Measurements from ENCODE around the gene PARD3B. TPM values are rescaled to one million over a fixed set of nuclear protein-coding genes. Genes with fewer than 3 reads are reported as not detected.
"Not testable (repeated sequence)": the region's sequence is repeated elsewhere in the genome, so short reads cannot be mapped to it uniquely, and the experiment has no call there.

PARD3B gene
- total RNA-seq, 1 experiment from 2014 or later: 0.68 TPM

GRCh38 chr2:205462681-205463345, 917.5 kb downstream of the PARD3B start:
- no peak for DNase-seq (ENCODE audit: low spot score)

GRCh38 chr2:205463466-205464025, 918.3 kb downstream of the PARD3B start:
- DNase-seq (ENCODE audit: low spot score): no peak

GRCh38 chr2:205464681-205465080, 919.4 kb downstream of the PARD3B start:
- DNase-seq (ENCODE audit: low spot score): no peak

GRCh38 chr2:205465791-205466190, 920.5 kb downstream of the PARD3B start:
- no peak for DNase-seq (ENCODE audit: low spot score)

GRCh38 chr2:205471776-205472175, 926.5 kb downstream of the PARD3B start:
- DNase-seq (ENCODE audit: low spot score): no peak

GRCh38 chr2:205473791-205474190, 928.5 kb downstream of the PARD3B start:
- DNase-seq (ENCODE audit: low spot score): no peak

- no peak for DNase-seq (ENCODE audit: low spot score)
Observed at GRCh38 chr2:205474741-205475415, 929.6 kb downstream of the PARD3B start.

- DNase-seq (ENCODE audit: low spot score): no peak
Observed at GRCh38 chr2:205475416-205475768, 930.1 kb downstream of the PARD3B start.

- no peak for DNase-seq (ENCODE audit: low spot score)
Observed at GRCh38 chr2:205477016-205477705, 931.9 kb downstream of the PARD3B start.

GRCh38 chr2:205481861-205482260, 936.6 kb downstream of the PARD3B start:
- DNase-seq (ENCODE audit: low spot score): no peak

GRCh38 chr2:205482399-205483081, 937.3 kb downstream of the PARD3B start:
- no peak for DNase-seq (ENCODE audit: low spot score)

GRCh38 chr2:205483095-205483494, 937.8 kb downstream of the PARD3B start:
- DNase-seq (ENCODE audit: low spot score): no peak

GRCh38 chr2:205484215-205484614, 938.9 kb downstream of the PARD3B start:
- no peak for DNase-seq (ENCODE audit: low spot score)

GRCh38 chr2:205484764-205485163, 939.5 kb downstream of the PARD3B start:
- DNase-seq (ENCODE audit: low spot score): no peak

- not testable (repeated sequence) for DNase-seq (ENCODE audit: low spot score)
Observed at GRCh38 chr2:205493528-205493927, 948.3 kb downstream of the PARD3B start.

- no peak for DNase-seq (ENCODE audit: low spot score)
Observed at GRCh38 chr2:205494537-205495235, 949.4 kb downstream of the PARD3B start.

GRCh38 chr2:205495819-205496218, 950.5 kb downstream of the PARD3B start:
- DNase-seq (ENCODE audit: low spot score): no peak

- DNase-seq (ENCODE audit: low spot score): no peak
Observed at GRCh38 chr2:205496370-205496769, 951.1 kb downstream of the PARD3B start.

GRCh38 chr2:205496772-205497171, 951.5 kb downstream of the PARD3B start:
- no peak for DNase-seq (ENCODE audit: low spot score)

GRCh38 chr2:205499006-205499405, 953.7 kb downstream of the PARD3B start:
- no peak for DNase-seq (ENCODE audit: low spot score)

- no peak for DNase-seq (ENCODE audit: low spot score)
Observed at GRCh38 chr2:205500065-205500464, 954.8 kb downstream of the PARD3B start.
